CD4-positive, alpha-beta memory T cell (primary cell): ENCODE measurements around the gene GRID2. TPM values are rescaled to one million over a fixed set of nuclear protein-coding genes. Genes with fewer than 3 reads are reported as not detected.

Experiments used
- CTCF ChIA-PET: fragments of 350-600 bp; sonication (Branson Sonifier 250); formaldehyde crosslinking; loops from one replicate; lab custom pipeline; 2021; ENCODE audit warnings: inconsistent platforms; ENCODE audit not compliant: partially characterized antibody; lab: Charles Lee
- POLR2A ChIA-PET: fragments of 350-600 bp; sonication (Branson Sonifier 250); formaldehyde crosslinking; loops from one replicate; lab custom pipeline; 2021; ENCODE audit not compliant: partially characterized antibody; lab: Charles Lee
- DNase-seq, 5 donors: peaks; one replicate each; pipeline versions ENCODE4 v3.0.0 to v3.0.0-alpha.2; 2020 to 2022; ENCODE audit warnings: mixed read lengths in 1 of 5
- H3K27ac ChIP-seq: one replicate; pipeline ENCODE4 v1.7.0; 2013; ENCODE audit warnings: low read depth, low read length
- H3K27me3 ChIP-seq: 2 replicates; pipeline ENCODE4 v1.7.0; 2013; ENCODE audit warnings: mild to moderate bottlenecking, low read length, moderate library complexity; ENCODE audit not compliant: insufficient read depth
- H3K36me3 ChIP-seq: 2 replicates; pipeline ENCODE4 v1.7.0; 2013; ENCODE audit warnings: mild to moderate bottlenecking, low read length, moderate library complexity; ENCODE audit not compliant: insufficient read depth
- H3K4me1 ChIP-seq: 2 replicates; pipeline ENCODE4 v1.7.0; 2013; ENCODE audit warnings: mild to moderate bottlenecking, low read length, moderate library complexity; ENCODE audit not compliant: insufficient read depth
- H3K4me3 ChIP-seq, 2 donors: one replicate each; pipeline ENCODE4 v1.7.0; 2013; ENCODE audit warnings: low read length in 2 of 2, mild to moderate bottlenecking in 1 of 2
- H3K9me3 ChIP-seq, 2 donors: one replicate each; pipeline ENCODE4 v1.7.0; 2013; ENCODE audit warnings: low read length in 2 of 2, control low read depth in 1 of 2; ENCODE audit not compliant: control insufficient read depth in 1 of 2
- H3K27ac Mint-ChIP-seq, 7 donors: one replicate each; pipeline ENCODE4 v1.8.0; 2020 to 2021; ENCODE audit warnings: mixed read lengths in 7 of 7, mild to moderate bottlenecking in 6 of 7, inconsistent platforms in 3 of 7, moderate library complexity in 3 of 7
- H3K27me3 Mint-ChIP-seq, 2 donors: one replicate each; pipeline ENCODE4 v1.8.0; 2020 to 2021; ENCODE audit warnings: mixed read lengths in 2 of 2
- H3K36me3 Mint-ChIP-seq, 2 donors: one replicate each; pipeline ENCODE4 v1.8.0; 2020 to 2021; ENCODE audit warnings: mixed read lengths in 2 of 2, inconsistent platforms in 1 of 2, mild to moderate bottlenecking in 1 of 2
- H3K4me1 Mint-ChIP-seq, 4 donors: one replicate each; pipeline ENCODE4 v1.8.0; 2020 to 2021; ENCODE audit warnings: mixed read lengths in 4 of 4, mild to moderate bottlenecking in 1 of 4
- H3K4me3 Mint-ChIP-seq, 8 donors: one replicate each; pipeline ENCODE4 v1.8.0; 2020 to 2021; ENCODE audit warnings: mixed read lengths in 8 of 8, mild to moderate bottlenecking in 7 of 8, moderate library complexity in 6 of 8, inconsistent platforms in 3 of 8
- H3K9me3 Mint-ChIP-seq, 8 donors: one replicate each; pipeline ENCODE4 v1.8.0; 2020 to 2021; ENCODE audit warnings: mixed read lengths in 8 of 8, mild to moderate bottlenecking in 5 of 8, inconsistent platforms in 3 of 8, moderate library complexity in 1 of 8
- intact Hi-C: fragments of 100-400 bp; cut with micrococcal nuclease; formaldehyde crosslinking; loops from one replicate; pipeline ENCODE4 v1.15.1; 2023
- polyA plus RNA-seq, 2 donors: library from polyadenylated mRNA; unstranded; fragments of 300-500 nt; fragmentation: Illumina TruSeq; gene quantifications; one replicate each; pipeline ENCODE4 v1.2.3, GENCODE V29; 2021
- total RNA-seq, 2 experiments: library from RNA; stranded (reverse); gene quantifications; one replicate each; pipeline ENCODE4 v1.2.3, GENCODE V29; 2021

Gene GRID2
- total and polyA plus RNA-seq, 4 experiments from 2014 or later = not detected

DNA sequence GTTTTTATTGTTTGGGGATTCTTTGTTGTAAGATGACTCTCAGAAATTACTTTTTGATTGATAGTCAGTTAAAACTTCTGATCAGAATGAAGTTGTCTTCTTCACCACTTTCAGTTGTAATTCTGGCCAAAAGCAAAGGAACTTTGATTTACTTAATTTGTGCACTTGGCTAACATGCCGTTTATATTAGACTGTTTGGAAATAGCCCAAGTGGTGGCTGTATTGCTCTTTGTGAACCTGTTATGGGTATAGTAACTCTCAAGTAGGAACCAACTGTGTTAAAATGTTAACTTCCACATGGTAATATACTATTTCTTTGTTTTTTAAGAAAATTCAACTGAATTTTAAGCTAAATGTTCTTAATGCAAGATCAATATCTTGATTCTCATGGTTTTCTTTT, 581.9 kb downstream of the GRID2 start:
- Mint-ChIP-seq H3K4me3 (no peak overlapping the region), H3K9me3 (peaks cover 0 to 7% (median 5%) of the 10 kb centered on the region in 8 donors), H3K36me3 (no peaks in the 10 kb centered on the region), H3K27me3 (no peaks in the 10 kb centered on the region), H3K4me1 (no peaks in the 10 kb centered on the region), H3K27ac (no peak overlapping the region)
- intact Hi-C loops = loop anchor here (1.0 kb wide), 1 partner anchor 48 kb away; no protein-coding TSS in a partner anchor
- Histone ChIP-seq H3K9me3 (no peaks in the 10 kb centered on the region), H3K4me1 (no peaks in the 10 kb centered on the region), H3K36me3 (no peaks in the 10 kb centered on the region), H3K27me3 (no peaks in the 10 kb centered on the region), H3K27ac (no peak overlapping the region), H3K4me3 (no peak overlapping the region)
- POLR2A ChIA-PET = no interaction called here
- DNase-seq = no peak
- CTCF ChIA-PET = no interaction called here

DNA sequence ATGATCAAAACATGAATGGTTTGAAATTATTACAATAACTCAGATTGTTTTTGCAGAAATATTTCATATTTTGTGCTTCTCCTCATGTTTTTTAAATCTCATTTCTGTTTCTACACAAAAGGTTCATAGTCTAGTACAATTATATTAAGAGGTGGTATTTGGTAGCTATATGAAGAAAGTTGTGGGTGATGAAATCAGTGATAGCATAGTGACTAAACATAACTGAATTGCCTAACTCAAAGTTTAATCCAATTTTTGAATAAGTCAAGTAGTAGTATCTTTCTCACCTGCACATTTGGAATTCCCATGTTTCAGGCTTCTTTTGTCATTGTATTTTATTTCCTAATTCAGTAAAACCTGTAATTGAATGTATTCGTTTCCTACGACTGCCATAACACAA, 648.7 kb downstream of the GRID2 start:
- POLR2A ChIA-PET = no interaction called here
- H3K4me3 Mint-ChIP-seq = no peak overlapping the region
- intact Hi-C loops = no loop called here
- Histone ChIP-seq H3K27ac (no peak overlapping the region), H3K27me3 (no peaks in the 10 kb centered on the region), H3K9me3 (no peaks in the 10 kb centered on the region), H3K4me3 (no peak overlapping the region), H3K36me3 (no peaks in the 10 kb centered on the region), H3K4me1 (no peaks in the 10 kb centered on the region)
- no peaks in the 10 kb centered on the region for H3K36me3 Mint-ChIP-seq
- H3K27ac Mint-ChIP-seq = no peak overlapping the region
- peaks cover 0 to 19% (median 6%) of the 10 kb centered on the region in 8 donors for H3K9me3 Mint-ChIP-seq
- CTCF ChIA-PET = no interaction called here
- no peaks in the 10 kb centered on the region for H3K4me1 Mint-ChIP-seq
- H3K27me3 Mint-ChIP-seq = no peaks in the 10 kb centered on the region
- no peak for DNase-seq

DNA sequence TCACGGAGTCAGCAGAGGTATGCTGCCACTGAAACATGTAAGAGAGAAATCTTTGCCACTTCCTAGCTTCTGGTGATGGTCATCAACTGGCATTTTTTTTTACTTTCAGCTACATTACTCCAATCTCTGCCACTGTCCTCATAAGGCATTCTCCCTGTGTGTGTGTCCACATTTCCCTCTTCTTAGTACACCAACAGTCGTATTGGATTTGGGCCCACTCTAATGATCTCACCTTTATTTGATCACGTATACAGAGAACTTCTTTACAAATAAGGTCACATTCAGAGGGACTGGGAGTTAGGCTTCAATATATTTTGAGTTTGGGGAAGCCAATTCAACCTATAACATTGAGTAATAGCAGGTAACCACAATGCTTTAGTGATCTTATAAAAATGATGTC, 649.1 kb downstream of the GRID2 start:
- Mint-ChIP-seq H3K9me3 (peaks cover 0 to 20% (median 6%) of the 10 kb centered on the region in 8 donors), H3K4me1 (no peaks in the 10 kb centered on the region), H3K4me3 (no peak overlapping the region), H3K36me3 (no peaks in the 10 kb centered on the region), H3K27ac (no peak overlapping the region), H3K27me3 (no peaks in the 10 kb centered on the region)
- intact Hi-C loops = no loop called here
- Histone ChIP-seq H3K4me3 (no peak overlapping the region), H3K9me3 (no peaks in the 10 kb centered on the region), H3K27ac (no peak overlapping the region), H3K36me3 (no peaks in the 10 kb centered on the region), H3K4me1 (no peaks in the 10 kb centered on the region), H3K27me3 (no peaks in the 10 kb centered on the region)
- ChIA-PET CTCF (interaction anchor here (0.6 kb wide), 1 partner anchor 29 kb away, joined by 4 read pairs; no protein-coding TSS in a partner anchor), POLR2A (no interaction called here)
- DNase-seq = no peak

DNA sequence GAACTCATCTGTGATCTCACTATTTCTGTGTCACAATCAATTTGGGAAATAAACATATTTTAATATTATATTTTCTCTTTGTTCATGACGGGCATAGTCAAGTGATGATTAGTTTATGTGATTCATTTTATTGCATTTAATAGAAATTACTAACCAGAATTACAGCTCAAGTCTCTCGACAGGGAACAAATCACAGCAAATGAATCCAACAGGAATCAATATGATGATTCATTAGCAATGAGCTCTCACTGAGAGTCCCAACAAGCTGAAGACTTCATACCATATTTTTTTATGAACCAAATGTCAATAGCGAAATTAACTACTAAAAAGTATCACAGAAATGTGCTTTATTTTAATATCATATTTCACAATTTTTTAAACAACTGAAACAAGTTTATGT, 649.7 kb downstream of the GRID2 start:
- peaks cover 0 to 22% (median 6%) of the 10 kb centered on the region in 8 donors for H3K9me3 Mint-ChIP-seq
- POLR2A ChIA-PET = no interaction called here
- H3K9me3 ChIP-seq = no peaks in the 10 kb centered on the region

DNA sequence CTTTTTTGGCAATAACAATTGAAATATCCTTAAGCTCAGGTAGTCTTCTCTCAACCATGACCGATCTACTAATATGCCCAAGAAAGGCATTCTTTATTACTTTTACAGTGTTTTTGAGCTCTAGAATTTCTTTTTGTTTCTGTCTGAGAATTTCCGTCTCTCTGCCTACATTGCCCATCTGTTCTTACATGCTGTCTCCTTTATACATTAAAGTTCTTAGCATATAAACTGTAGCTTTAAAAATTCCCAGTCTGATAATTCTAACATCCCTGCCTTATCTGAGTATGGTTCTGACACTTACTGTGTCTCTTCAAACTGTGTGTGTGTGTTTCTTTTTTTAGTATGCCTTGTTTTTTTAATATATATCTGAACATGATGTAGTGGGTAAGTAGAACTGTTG, 658.1 kb downstream of the GRID2 start:
- H3K27ac Mint-ChIP-seq = no peak overlapping the region
- ChIA-PET POLR2A (no interaction called here), CTCF (no interaction called here)
- H3K9me3 Mint-ChIP-seq = peaks cover 2 to 24% (median 14%) of the 10 kb centered on the region in 8 donors
- no peaks in the 10 kb centered on the region for H3K27me3 Mint-ChIP-seq
- intact Hi-C loops = no loop called here
- no peaks in the 10 kb centered on the region for H3K36me3 Mint-ChIP-seq
- H3K4me3 Mint-ChIP-seq = no peak overlapping the region
- Histone ChIP-seq H3K27ac (no peak overlapping the region), H3K4me1 (no peaks in the 10 kb centered on the region), H3K36me3 (no peaks in the 10 kb centered on the region), H3K4me3 (no peak overlapping the region), H3K27me3 (no peaks in the 10 kb centered on the region), H3K9me3 (peaks cover 0 to 3% of the 10 kb centered on the region in 2 donors)
- H3K4me1 Mint-ChIP-seq = no peaks in the 10 kb centered on the region
- no peak for DNase-seq

More for the DNA sequence above, 649.7 kb downstream of the GRID2 start:
- Mint-ChIP-seq H3K4me1 (no peaks in the 10 kb centered on the region), H3K27me3 (no peaks in the 10 kb centered on the region), H3K27ac (no peak overlapping the region), H3K36me3 (no peaks in the 10 kb centered on the region), H3K4me3 (no peak overlapping the region)
- Histone ChIP-seq H3K4me1 (no peaks in the 10 kb centered on the region), H3K27ac (no peak overlapping the region), H3K4me3 (no peak overlapping the region), H3K36me3 (no peaks in the 10 kb centered on the region), H3K27me3 (no peaks in the 10 kb centered on the region)
- CTCF ChIA-PET = interaction anchor here (0.6 kb wide), 1 partner anchor 29 kb away, joined by 4 read pairs; no protein-coding TSS in a partner anchor
- no peak for DNase-seq
- intact Hi-C loops = no loop called here

DNA sequence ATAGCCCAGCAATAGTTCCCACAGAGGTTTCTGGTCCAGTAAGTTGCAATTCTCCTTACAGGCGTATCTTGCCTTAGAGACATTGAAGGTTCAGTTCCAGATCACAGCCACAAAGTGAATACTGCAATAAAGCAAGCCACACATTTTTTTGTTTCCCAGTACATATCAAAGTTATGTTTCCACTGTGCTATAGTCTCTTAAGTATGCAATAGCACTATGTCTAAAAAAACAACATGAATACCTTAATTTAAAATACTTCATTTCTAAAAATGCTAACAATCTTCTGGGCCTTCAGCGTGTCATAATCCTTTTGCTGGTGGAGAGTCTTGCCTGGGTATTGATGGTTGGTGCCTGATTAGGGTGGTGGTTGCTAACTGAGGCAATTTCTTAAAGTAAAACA, 659.1 kb downstream of the GRID2 start:
- ChIA-PET POLR2A (no interaction called here), CTCF (no interaction called here)
- no peaks in the 10 kb centered on the region for H3K27me3 Mint-ChIP-seq
- no peaks in the 10 kb centered on the region for H3K4me1 ChIP-seq
- H3K36me3 Mint-ChIP-seq = no peaks in the 10 kb centered on the region
- intact Hi-C loops = no loop called here
- no peaks in the 10 kb centered on the region for H3K4me1 Mint-ChIP-seq
- H3K4me3 ChIP-seq = no peak overlapping the region
- H3K9me3 Mint-ChIP-seq = peaks cover 2 to 22% (median 11%) of the 10 kb centered on the region in 8 donors
- no peaks in the 10 kb centered on the region for H3K27me3 ChIP-seq
- DNase-seq = no peak
- no peaks in the 10 kb centered on the region for H3K36me3 ChIP-seq
- no peak overlapping the region for H3K4me3 Mint-ChIP-seq
- peaks cover 0 to 3% of the 10 kb centered on the region in 2 donors for H3K9me3 ChIP-seq
- no peak overlapping the region for H3K27ac Mint-ChIP-seq
- no peak overlapping the region for H3K27ac ChIP-seq

DNA sequence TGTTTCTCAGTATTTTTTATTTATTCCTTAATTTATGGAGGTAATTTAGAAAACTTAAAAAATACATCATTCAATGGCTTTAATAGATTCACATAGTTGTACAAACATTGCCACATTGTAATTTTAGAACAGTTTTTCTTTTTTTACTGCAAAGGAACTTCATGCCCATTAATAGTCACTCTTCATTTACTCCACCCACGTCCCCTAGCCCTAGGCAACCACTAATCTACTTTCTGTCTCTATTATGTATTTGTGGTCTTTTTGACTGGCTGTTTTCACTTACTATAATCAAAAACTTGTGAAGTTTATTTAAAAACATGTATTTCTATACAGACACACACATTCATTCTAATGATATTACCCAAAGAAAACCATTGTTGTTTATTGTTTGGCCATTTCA, 664.8 kb downstream of the GRID2 start:
- Histone ChIP-seq H3K36me3 (no peaks in the 10 kb centered on the region), H3K27me3 (no peaks in the 10 kb centered on the region), H3K4me1 (no peaks in the 10 kb centered on the region), H3K4me3 (no peak overlapping the region), H3K27ac (no peak overlapping the region), H3K9me3 (peaks cover 0 to 3% of the 10 kb centered on the region in 2 donors)
- Mint-ChIP-seq H3K4me1 (no peaks in the 10 kb centered on the region), H3K9me3 (peaks cover 0 to 10% (median 7%) of the 10 kb centered on the region in 8 donors), H3K27me3 (no peaks in the 10 kb centered on the region), H3K27ac (no peak overlapping the region), H3K4me3 (no peak overlapping the region), H3K36me3 (no peaks in the 10 kb centered on the region)
- ChIA-PET POLR2A (no interaction called here), CTCF (no interaction called here)
- no peak for DNase-seq
- intact Hi-C loops = no loop called here

DNA sequence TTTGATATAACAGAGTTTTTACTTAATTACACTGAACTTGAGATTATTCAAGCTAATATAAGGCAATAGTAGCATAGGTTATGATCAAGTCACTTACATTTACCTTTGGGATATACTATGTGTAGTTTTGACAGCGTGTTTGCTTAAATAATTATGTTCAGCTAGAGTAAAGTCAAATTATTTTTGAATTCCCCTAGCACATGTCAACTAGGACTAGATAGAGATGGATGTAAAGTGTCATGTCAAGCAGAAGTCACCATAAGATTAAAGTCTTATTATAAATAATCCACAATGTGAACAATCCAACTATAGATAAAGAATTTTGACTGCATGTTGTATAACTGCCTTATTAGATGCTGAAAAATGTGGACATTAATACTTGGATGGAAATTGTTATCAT, 665.2 kb downstream of the GRID2 start:
- Histone ChIP-seq H3K9me3 (peaks cover 0 to 3% of the 10 kb centered on the region in 2 donors), H3K4me3 (no peak overlapping the region), H3K27ac (no peak overlapping the region), H3K27me3 (no peaks in the 10 kb centered on the region), H3K4me1 (no peaks in the 10 kb centered on the region), H3K36me3 (no peaks in the 10 kb centered on the region)
- CTCF ChIA-PET = no interaction called here
- H3K27ac Mint-ChIP-seq = no peak overlapping the region
- intact Hi-C loops = no loop called here
- no peak overlapping the region for H3K4me3 Mint-ChIP-seq
- no peaks in the 10 kb centered on the region for H3K27me3 Mint-ChIP-seq
- no peak for DNase-seq
- peaks cover 0 to 13% (median 8%) of the 10 kb centered on the region in 8 donors for H3K9me3 Mint-ChIP-seq
- POLR2A ChIA-PET = no interaction called here
- H3K4me1 Mint-ChIP-seq = no peaks in the 10 kb centered on the region
- H3K36me3 Mint-ChIP-seq = no peaks in the 10 kb centered on the region
